22Rv1 (cell line): ENCODE results near the gene OR6M1.

Source experiments
- CTCF ChIP-seq: fragments of 450-650 bp; IDR thresholded peaks from 2 replicates; pipeline ENCODE4 v1.5.1; 2017; ENCODE audit warnings: mild to moderate bottlenecking
- ZFX ChIP-seq: fragments of 450-650 bp; IDR thresholded peaks from 2 replicates; pipeline ENCODE4 v1.6.1; 2017; ENCODE audit warnings: antibody characterized with exemption, borderline replicate concordance

- TF ChIP-seq CTCF (no peak), ZFX (no peak)
Observed at GRCh38 chr11:123797114-123797513, 9.0 kb downstream of the OR6M1 start.
